ENCODE measurements around the gene MYNN. TPM values are rescaled to one million over a fixed set of nuclear protein-coding genes. Genes with fewer than 3 reads are reported as not detected.

Gene MYNN
- total and polyA plus RNA-seq, 2 of the 13 experiments (the other 11 are each of a cell fraction or from before 2014, with no cell fraction given), result 10.4 to 17.6 TPM

DNA sequence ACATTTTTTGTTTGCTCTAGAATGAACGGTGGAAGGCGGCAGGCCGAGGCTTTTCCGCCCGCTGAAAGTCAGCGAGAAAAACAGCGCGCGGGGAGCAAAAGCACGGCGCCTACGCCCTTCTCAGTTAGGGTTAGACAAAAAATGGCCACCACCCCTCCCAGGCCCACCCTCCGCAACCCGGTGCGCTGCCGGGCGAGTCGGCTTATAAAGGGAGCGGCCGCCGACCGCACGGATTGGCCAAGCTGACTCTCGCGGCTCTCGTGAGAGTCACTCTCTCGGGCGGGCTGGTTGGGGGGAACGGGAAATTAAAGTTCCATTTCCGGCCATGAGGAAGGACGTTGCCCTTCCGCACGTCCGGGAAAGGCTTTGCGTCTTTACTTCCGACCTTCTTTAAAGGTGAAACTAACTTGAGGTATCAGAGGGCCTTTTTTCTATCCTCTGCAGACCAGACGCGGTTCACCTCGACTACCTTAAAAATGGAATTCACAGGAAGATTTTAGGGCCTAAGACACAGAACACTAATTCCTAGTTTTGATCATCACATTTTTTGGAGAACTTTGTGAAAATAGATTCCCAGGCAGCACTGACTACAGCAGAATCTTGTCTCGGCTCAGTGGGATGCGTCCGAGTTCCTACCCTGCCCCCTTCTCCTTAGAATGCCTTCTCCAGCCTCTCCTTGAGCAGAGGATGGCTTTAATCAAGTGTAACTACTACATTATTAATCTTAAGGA, 8.1 kb upstream of the MYNN start, which contains the start of gene TERC (continued):
- TF ChIP-seq MXI1 (IDR thresholded peaks at IDR 0.05; ENCODE audit: borderline replicate concordance, low read depth, low read length) (peak; percentile 39; the same call in 1 of the 3 replicates), ZNF350 (CRISPR knock-in tag; IDR thresholded peaks at IDR 0.05; ENCODE audit: borderline replicate concordance, low read depth) (0 out of 2 replicates have a peak, but pooled peaks have one; percentile 29), NONO (IDR thresholded peaks at IDR 0.05) (no peak), NONO (CRISPR knock-in tag; conservative IDR thresholded peaks at IDR 0.05) (0 out of 2 replicates have a peak, but pooled peaks have one; percentile 28), KAT2B (IDR thresholded peaks at IDR 0.05; ENCODE audit: borderline replicate concordance, low read depth, low read length) (no peak), ZNF720 (CRISPR knock-in tag; IDR thresholded peaks at IDR 0.05) (no peak), PHF20 (CRISPR knock-in tag; IDR thresholded peaks at IDR 0.05) (peak; percentile 70), CHCHD3 (CRISPR knock-in tag; IDR thresholded peaks at IDR 0.05) (no peak), IRF2 (CRISPR knock-in tag; IDR thresholded peaks at IDR 0.05) (0 out of 2 replicates have a peak, but pooled peaks have one; percentile 17), ZNF232 (CRISPR knock-in tag; IDR thresholded peaks at IDR 0.05; ENCODE audit: borderline replicate concordance) (no peak), CREB1 (IDR thresholded peaks at IDR 0.05) (no peak), CREB1 (CRISPR knock-in tag; IDR thresholded peaks at IDR 0.05) (peak; percentile 76), ZFP36L1 (CRISPR knock-in tag; IDR thresholded peaks at IDR 0.05) (0 out of 2 replicates have a peak, but pooled peaks have one; percentile 35), NCOA5 (CRISPR knock-in tag; IDR thresholded peaks at IDR 0.05) (no peak), TAF1 (CRISPR knock-in tag; IDR thresholded peaks at IDR 0.05) (peak; percentile 50; the same call in 1 of the 2 replicates), PHF8 (CRISPR knock-in tag; IDR thresholded peaks at IDR 0.05) (peak; percentile 75), ZNF713 (CRISPR knock-in tag; IDR thresholded peaks at IDR 0.05) (0 out of 2 replicates have a peak, but pooled peaks have one; percentile 3), YEATS2 (CRISPR knock-in tag; IDR thresholded peaks at IDR 0.05; ENCODE audit: borderline replicate concordance) (peak; percentile 59; the same call in 1 of the 2 replicates), PAWR (CRISPR knock-in tag; IDR thresholded peaks at IDR 0.05; ENCODE audit: borderline replicate concordance) (no peak)
- TF ChIP-seq, protein P1, sequence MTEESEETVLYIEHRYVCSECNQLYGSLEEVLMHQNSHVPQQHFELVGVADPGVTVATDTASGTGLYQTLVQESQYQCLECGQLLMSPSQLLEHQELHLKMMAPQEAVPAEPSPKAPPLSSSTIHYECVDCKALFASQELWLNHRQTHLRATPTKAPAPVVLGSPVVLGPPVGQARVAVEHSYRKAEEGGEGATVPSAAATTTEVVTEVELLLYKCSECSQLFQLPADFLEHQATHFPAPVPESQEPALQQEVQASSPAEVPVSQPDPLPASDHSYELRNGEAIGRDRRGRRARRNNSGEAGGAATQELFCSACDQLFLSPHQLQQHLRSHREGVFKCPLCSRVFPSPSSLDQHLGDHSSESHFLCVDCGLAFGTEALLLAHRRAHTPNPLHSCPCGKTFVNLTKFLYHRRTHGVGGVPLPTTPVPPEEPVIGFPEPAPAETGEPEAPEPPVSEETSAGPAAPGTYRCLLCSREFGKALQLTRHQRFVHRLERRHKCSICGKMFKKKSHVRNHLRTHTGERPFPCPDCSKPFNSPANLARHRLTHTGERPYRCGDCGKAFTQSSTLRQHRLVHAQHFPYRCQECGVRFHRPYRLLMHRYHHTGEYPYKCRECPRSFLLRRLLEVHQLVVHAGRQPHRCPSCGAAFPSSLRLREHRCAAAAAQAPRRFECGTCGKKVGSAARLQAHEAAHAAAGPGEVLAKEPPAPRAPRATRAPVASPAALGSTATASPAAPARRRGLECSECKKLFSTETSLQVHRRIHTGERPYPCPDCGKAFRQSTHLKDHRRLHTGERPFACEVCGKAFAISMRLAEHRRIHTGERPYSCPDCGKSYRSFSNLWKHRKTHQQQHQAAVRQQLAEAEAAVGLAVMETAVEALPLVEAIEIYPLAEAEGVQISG (CRISPR knock-in tag; IDR thresholded peaks at IDR 0.05), result peak; percentile 63
- TF ChIP-seq, protein P2, sequence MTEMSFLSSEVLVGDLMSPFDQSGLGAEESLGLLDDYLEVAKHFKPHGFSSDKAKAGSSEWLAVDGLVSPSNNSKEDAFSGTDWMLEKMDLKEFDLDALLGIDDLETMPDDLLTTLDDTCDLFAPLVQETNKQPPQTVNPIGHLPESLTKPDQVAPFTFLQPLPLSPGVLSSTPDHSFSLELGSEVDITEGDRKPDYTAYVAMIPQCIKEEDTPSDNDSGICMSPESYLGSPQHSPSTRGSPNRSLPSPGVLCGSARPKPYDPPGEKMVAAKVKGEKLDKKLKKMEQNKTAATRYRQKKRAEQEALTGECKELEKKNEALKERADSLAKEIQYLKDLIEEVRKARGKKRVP (CRISPR knock-in tag; IDR thresholded peaks at IDR 0.05), result no peak
- TF ChIP-seq, protein P3, sequence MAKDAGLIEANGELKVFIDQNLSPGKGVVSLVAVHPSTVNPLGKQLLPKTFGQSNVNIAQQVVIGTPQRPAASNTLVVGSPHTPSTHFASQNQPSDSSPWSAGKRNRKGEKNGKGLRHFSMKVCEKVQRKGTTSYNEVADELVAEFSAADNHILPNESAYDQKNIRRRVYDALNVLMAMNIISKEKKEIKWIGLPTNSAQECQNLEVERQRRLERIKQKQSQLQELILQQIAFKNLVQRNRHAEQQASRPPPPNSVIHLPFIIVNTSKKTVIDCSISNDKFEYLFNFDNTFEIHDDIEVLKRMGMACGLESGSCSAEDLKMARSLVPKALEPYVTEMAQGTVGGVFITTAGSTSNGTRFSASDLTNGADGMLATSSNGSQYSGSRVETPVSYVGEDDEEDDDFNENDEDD (CRISPR knock-in tag; IDR thresholded peaks at IDR 0.05; ENCODE audit: borderline replicate concordance), result peak; percentile 19; the same call in 1 of the 2 replicates
- TF ChIP-seq, protein P4, sequence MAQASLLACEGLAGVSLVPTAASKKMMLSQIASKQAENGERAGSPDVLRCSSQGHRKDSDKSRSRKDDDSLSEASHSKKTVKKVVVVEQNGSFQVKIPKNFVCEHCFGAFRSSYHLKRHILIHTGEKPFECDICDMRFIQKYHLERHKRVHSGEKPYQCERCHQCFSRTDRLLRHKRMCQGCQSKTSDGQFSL (CRISPR knock-in tag; IDR thresholded peaks at IDR 0.05), result peak; percentile 81; the same call in 1 of the 2 replicates
